ENCODE results near the gene AP1G1.

DNA sequence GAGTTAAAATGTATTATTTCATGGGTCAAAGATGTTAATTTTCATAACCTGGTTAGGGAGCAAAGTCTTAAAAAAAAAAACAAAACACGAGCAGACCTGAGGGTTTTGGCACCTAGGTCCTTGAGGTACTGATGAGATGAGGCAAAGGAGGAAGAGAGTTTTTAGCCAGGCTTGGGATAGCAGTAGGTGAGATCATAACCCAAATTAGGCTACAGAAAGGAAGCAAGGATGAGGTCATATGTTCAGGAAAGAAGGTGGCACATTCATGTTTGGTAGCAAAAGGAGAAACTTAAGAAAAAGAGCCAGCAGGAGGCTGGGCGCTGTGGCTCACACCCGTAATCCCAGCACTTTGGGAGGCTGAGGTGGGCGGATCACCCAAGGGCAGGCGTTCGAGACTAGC, 40.0 kb upstream of the AP1G1 start:
- TF ChIP-seq, protein P1, sequence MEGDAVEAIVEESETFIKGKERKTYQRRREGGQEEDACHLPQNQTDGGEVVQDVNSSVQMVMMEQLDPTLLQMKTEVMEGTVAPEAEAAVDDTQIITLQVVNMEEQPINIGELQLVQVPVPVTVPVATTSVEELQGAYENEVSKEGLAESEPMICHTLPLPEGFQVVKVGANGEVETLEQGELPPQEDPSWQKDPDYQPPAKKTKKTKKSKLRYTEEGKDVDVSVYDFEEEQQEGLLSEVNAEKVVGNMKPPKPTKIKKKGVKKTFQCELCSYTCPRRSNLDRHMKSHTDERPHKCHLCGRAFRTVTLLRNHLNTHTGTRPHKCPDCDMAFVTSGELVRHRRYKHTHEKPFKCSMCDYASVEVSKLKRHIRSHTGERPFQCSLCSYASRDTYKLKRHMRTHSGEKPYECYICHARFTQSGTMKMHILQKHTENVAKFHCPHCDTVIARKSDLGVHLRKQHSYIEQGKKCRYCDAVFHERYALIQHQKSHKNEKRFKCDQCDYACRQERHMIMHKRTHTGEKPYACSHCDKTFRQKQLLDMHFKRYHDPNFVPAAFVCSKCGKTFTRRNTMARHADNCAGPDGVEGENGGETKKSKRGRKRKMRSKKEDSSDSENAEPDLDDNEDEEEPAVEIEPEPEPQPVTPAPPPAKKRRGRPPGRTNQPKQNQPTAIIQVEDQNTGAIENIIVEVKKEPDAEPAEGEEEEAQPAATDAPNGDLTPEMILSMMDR (IDR thresholded peaks at IDR 0.05 in 2 of 3, conservative IDR thresholded peaks at IDR 0.05 in 1 of 3; ENCODE audit: control insufficient read depth in 2 of 3, extremely low read depth in 1 of 3, insufficient read depth in 1 of 3, low read depth in 3 of 3, low read length in 3 of 3), result no peak
- no peak for TF ChIP-seq EZH2 (IDR thresholded peaks at IDR 0.05; ENCODE audit: borderline replicate concordance, control insufficient read depth, low read depth, low read length)
- TF ChIP-seq BRCA1 (IDR thresholded peaks at IDR 0.05; ENCODE audit: low read depth, low read length), result no peak
- TF ChIP-seq, protein P2, sequence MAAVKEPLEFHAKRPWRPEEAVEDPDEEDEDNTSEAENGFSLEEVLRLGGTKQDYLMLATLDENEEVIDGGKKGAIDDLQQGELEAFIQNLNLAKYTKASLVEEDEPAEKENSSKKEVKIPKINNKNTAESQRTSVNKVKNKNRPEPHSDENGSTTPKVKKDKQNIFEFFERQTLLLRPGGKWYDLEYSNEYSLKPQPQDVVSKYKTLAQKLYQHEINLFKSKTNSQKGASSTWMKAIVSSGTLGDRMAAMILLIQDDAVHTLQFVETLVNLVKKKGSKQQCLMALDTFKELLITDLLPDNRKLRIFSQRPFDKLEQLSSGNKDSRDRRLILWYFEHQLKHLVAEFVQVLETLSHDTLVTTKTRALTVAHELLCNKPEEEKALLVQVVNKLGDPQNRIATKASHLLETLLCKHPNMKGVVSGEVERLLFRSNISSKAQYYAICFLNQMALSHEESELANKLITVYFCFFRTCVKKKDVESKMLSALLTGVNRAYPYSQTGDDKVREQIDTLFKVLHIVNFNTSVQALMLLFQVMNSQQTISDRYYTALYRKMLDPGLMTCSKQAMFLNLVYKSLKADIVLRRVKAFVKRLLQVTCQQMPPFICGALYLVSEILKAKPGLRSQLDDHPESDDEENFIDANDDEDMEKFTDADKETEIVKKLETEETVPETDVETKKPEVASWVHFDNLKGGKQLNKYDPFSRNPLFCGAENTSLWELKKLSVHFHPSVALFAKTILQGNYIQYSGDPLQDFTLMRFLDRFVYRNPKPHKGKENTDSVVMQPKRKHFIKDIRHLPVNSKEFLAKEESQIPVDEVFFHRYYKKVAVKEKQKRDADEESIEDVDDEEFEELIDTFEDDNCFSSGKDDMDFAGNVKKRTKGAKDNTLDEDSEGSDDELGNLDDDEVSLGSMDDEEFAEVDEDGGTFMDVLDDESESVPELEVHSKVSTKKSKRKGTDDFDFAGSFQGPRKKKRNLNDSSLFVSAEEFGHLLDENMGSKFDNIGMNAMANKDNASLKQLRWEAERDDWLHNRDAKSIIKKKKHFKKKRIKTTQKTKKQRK (IDR thresholded peaks at IDR 0.05; ENCODE audit: low read depth, low read length), result no peak
